Measurements from ENCODE around the gene AKAP14.
"Not testable (repeated sequence)": the region's sequence is repeated elsewhere in the genome, so short reads cannot be mapped to it uniquely, and the experiment has no call there.

GRCh38 chrX:119890626-119891025 lies 5.1 kb upstream of the AKAP14 start:
- not testable (repeated sequence) for TF ChIP-seq POLR2AphosphoS5 (IDR thresholded peaks at IDR 0.05; ENCODE audit: insufficient read depth in 1 of 2, low read depth in 1 of 2); POLR2A (IDR thresholded peaks at IDR 0.05); CTCF (IDR thresholded peaks at IDR 0.05)
